ENCODE measurements around the gene CCNA2.

CCNA2 gene

GRCh38 chr4:121783210-121783609 lies 40.5 kb downstream of the CCNA2 start:
- TF ChIP-seq EP300 (IDR thresholded peaks at IDR 0.05; ENCODE audit: borderline replicate concordance) (no peak), TEAD4 (IDR thresholded peaks at IDR 0.05) (no peak), MAX (IDR thresholded peaks at IDR 0.05) (no peak), CEBPB (IDR thresholded peaks at IDR 0.05) (no peak), CREB1 (IDR thresholded peaks at IDR 0.05; ENCODE audit: low read depth) (no peak), TAF1 (IDR thresholded peaks at IDR 0.05; ENCODE audit: low read depth) (no peak), YY1 (IDR thresholded peaks at IDR 0.05; ENCODE audit: low read depth) (no peak), REST (IDR thresholded peaks at IDR 0.05; ENCODE audit: low read depth) (no peak)

- TF ChIP-seq RAD21 (IDR thresholded peaks at IDR 0.05; ENCODE audit: low read depth), result no peak
- no peak for TF ChIP-seq CEBPB (IDR thresholded peaks at IDR 0.05)
- peak; percentile 76 for TF ChIP-seq TEAD4 (IDR thresholded peaks at IDR 0.05)
- TF ChIP-seq EGR1 (IDR thresholded peaks at IDR 0.05), result no peak
- TF ChIP-seq ZBTB7A (IDR thresholded peaks at IDR 0.05; ENCODE audit: low read depth), result no peak
- peak; percentile 34; the same call in 1 of the 2 replicates for TF ChIP-seq EP300 (IDR thresholded peaks at IDR 0.05; ENCODE audit: borderline replicate concordance)
- no peak for TF ChIP-seq MAX (IDR thresholded peaks at IDR 0.05)
- peak; percentile 35; the same call in 1 of the 2 replicates for TF ChIP-seq NFIC (IDR thresholded peaks at IDR 0.05)
- TF ChIP-seq USF1 (IDR thresholded peaks at IDR 0.05), result no peak
- TF ChIP-seq TCF12 (IDR thresholded peaks at IDR 0.05; ENCODE audit: low read depth), result peak; percentile 43
- no peak for TF ChIP-seq YY1 (IDR thresholded peaks at IDR 0.05; ENCODE audit: low read depth)
- no peak for TF ChIP-seq CREB1 (IDR thresholded peaks at IDR 0.05; ENCODE audit: low read depth)
- TF ChIP-seq FOXM1 (IDR thresholded peaks at IDR 0.05; ENCODE audit: borderline replicate concordance, low read depth), result no peak
- no peak for TF ChIP-seq REST (IDR thresholded peaks at IDR 0.05; ENCODE audit: low read depth)
- no peak for TF ChIP-seq TAF1 (IDR thresholded peaks at IDR 0.05; ENCODE audit: low read depth)
Observed at GRCh38 chr4:121778991-121779628, 44.6 kb downstream of the CCNA2 start.

GRCh38 chr4:121777625-121778024 lies 46.1 kb downstream of the CCNA2 start:
- TF ChIP-seq REST (IDR thresholded peaks at IDR 0.05; ENCODE audit: low read depth) (no peak), MAX (IDR thresholded peaks at IDR 0.05) (no peak), EP300 (IDR thresholded peaks at IDR 0.05; ENCODE audit: borderline replicate concordance) (no peak), CREB1 (IDR thresholded peaks at IDR 0.05; ENCODE audit: low read depth) (no peak), EGR1 (IDR thresholded peaks at IDR 0.05) (no peak), CEBPB (IDR thresholded peaks at IDR 0.05) (no peak), USF1 (IDR thresholded peaks at IDR 0.05) (no peak), TAF1 (IDR thresholded peaks at IDR 0.05; ENCODE audit: low read depth) (no peak), FOXM1 (IDR thresholded peaks at IDR 0.05; ENCODE audit: borderline replicate concordance, low read depth) (no peak), ZBTB7A (IDR thresholded peaks at IDR 0.05; ENCODE audit: low read depth) (no peak), RAD21 (IDR thresholded peaks at IDR 0.05; ENCODE audit: low read depth) (no peak), YY1 (IDR thresholded peaks at IDR 0.05; ENCODE audit: low read depth) (no peak), TCF12 (IDR thresholded peaks at IDR 0.05; ENCODE audit: low read depth) (no peak), NFIC (IDR thresholded peaks at IDR 0.05) (no peak)

Measured in Ishikawa (cell line).